GM21737 (cell line): Measurements from ENCODE around the gene ALDH18A1.

Experiments used
- ATAC-seq: cut with Tn5 transposase; IDR thresholded peaks from one replicate; pipeline ENCODE4 v1.9.1; 2021; ENCODE audit warnings: mild to moderate bottlenecking, moderate library complexity; ENCODE audit not compliant: unreplicated experiment

ALDH18A1 gene

GRCh38 chr10:95559471-95559870, 97.0 kb downstream of the ALDH18A1 start:
- no peak for ATAC-seq

GRCh38 chr10:95558593-95559320, 97.8 kb downstream of the ALDH18A1 start:
- no peak for ATAC-seq

DNA sequence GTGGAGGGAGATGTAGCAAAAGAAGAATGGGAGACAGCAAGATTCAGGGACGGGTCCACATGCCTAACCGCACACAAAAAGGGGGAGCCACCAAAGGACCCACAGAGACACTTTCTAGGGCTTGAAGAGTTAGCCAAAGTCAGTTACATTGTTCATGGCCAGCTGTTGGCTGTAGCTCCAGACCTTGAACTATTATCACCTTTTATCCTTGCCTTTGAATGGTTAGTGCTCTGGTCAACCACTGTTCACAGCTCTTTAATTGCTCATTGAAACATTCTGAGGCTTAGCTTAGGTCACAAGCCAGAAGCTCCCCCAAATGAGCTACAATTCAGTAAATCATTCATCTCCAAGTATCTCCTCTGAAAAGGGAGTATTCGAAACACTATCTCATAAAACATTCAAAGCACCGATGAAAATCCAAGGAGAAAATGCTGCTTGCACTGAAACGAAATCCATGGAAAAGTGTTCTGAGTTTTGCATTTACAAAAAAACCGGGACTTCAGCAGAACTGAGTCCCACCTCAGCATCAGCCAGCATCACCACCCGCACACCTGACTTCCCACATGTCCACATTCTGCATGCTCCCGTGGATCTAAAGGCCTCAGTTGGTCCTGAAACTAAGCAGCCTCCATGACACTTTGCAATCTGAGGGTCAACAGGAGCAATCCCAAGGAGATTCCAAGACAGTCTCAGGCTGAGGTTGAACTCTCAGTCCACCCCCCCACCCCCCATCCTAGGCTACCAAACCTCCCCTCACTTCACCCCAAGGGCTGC, 99.3 kb downstream of the ALDH18A1 start:
- no peak for ATAC-seq
